CD8-positive, alpha-beta memory T cell (primary cell): Measurements from ENCODE around the gene TUBGCP2. TPM values are rescaled to one million over a fixed set of nuclear protein-coding genes. Genes with fewer than 3 reads are reported as not detected.

Source experiments
- CTCF ChIA-PET: fragments of 350-600 bp; sonication (Branson Sonifier 250); formaldehyde crosslinking; loops from one replicate; lab custom pipeline; 2021; ENCODE audit warnings: antibody characterized with exemption; lab: Charles Lee
- POLR2A ChIA-PET: fragments of 350-600 bp; sonication (Branson Sonifier 250); formaldehyde crosslinking; loops from one replicate; lab custom pipeline; 2021; ENCODE audit warnings: antibody characterized with exemption; lab: Charles Lee
- DNase-seq, 5 donors: peaks; one replicate each; pipeline versions ENCODE4 v3.0.0 to v3.0.0-alpha.2; 2020 to 2022; ENCODE audit warnings: mixed read lengths in 1 of 5
- H3K27ac ChIP-seq: one replicate; pipeline ENCODE4 v1.7.0; 2013; ENCODE audit warnings: low read depth, mild to moderate bottlenecking, low read length, moderate library complexity
- H3K27me3 ChIP-seq: 2 replicates; pipeline ENCODE4 v1.7.0; 2013; ENCODE audit warnings: low read length, mild to moderate bottlenecking; ENCODE audit not compliant: insufficient read depth, poor library complexity, severe bottlenecking
- H3K36me3 ChIP-seq: 2 replicates; pipeline ENCODE4 v1.7.0; 2013; ENCODE audit warnings: mild to moderate bottlenecking, low read length, moderate library complexity; ENCODE audit not compliant: insufficient read depth
- H3K4me1 ChIP-seq: 2 replicates; pipeline ENCODE4 v1.7.0; 2013; ENCODE audit warnings: mild to moderate bottlenecking, low read length, moderate library complexity; ENCODE audit not compliant: insufficient read depth
- H3K4me3 ChIP-seq: 2 replicates; pipeline ENCODE4 v1.7.0; 2013; ENCODE audit warnings: mild to moderate bottlenecking, low read length
- H3K9me3 ChIP-seq: 2 replicates; pipeline ENCODE4 v1.7.0; 2013; ENCODE audit warnings: mild to moderate bottlenecking, low read length
- H3K27ac Mint-ChIP-seq, 8 donors: one replicate each; pipeline ENCODE4 v1.8.0; 2020 to 2021; ENCODE audit warnings: mixed read lengths in 8 of 8, mild to moderate bottlenecking in 6 of 8, inconsistent platforms in 3 of 8, moderate library complexity in 3 of 8
- H3K27me3 Mint-ChIP-seq, 2 donors: one replicate each; pipeline ENCODE4 v1.8.0; 2020 to 2021; ENCODE audit warnings: mixed read lengths in 2 of 2, mild to moderate bottlenecking in 1 of 2, moderate library complexity in 1 of 2
- H3K36me3 Mint-ChIP-seq, 3 donors: one replicate each; pipeline ENCODE4 v1.8.0; 2020 to 2021; ENCODE audit warnings: mixed read lengths in 3 of 3, inconsistent platforms in 1 of 3, mild to moderate bottlenecking in 1 of 3
- H3K4me1 Mint-ChIP-seq, 3 donors: one replicate each; pipeline ENCODE4 v1.8.0; 2020 to 2021; ENCODE audit warnings: mixed read lengths in 3 of 3, inconsistent platforms in 1 of 3, mild to moderate bottlenecking in 1 of 3
- H3K4me3 Mint-ChIP-seq, 7 donors: one replicate each; pipeline ENCODE4 v1.8.0; 2020 to 2021; ENCODE audit warnings: mixed read lengths in 7 of 7, mild to moderate bottlenecking in 6 of 7, moderate library complexity in 4 of 7, inconsistent platforms in 2 of 7
- H3K9me3 Mint-ChIP-seq, 5 donors: one replicate each; pipeline ENCODE4 v1.8.0; 2020 to 2022; ENCODE audit warnings: mixed read lengths in 5 of 5, mild to moderate bottlenecking in 3 of 5, moderate library complexity in 2 of 5, inconsistent platforms in 1 of 5
- polyA plus RNA-seq: library from polyadenylated mRNA; unstranded; fragments of 300-500 nt; fragmentation: Illumina TruSeq; gene quantifications from one replicate; pipeline ENCODE4 v1.2.3, GENCODE V29; 2021
- total RNA-seq, 2 experiments: library from RNA; stranded (reverse); gene quantifications; one replicate each; pipeline ENCODE4 v1.2.3, GENCODE V29; 2021

Gene TUBGCP2
- total and polyA plus RNA-seq, 3 experiments from 2014 or later: 39.9 to 68.1 (median 67.9) TPM

DNA sequence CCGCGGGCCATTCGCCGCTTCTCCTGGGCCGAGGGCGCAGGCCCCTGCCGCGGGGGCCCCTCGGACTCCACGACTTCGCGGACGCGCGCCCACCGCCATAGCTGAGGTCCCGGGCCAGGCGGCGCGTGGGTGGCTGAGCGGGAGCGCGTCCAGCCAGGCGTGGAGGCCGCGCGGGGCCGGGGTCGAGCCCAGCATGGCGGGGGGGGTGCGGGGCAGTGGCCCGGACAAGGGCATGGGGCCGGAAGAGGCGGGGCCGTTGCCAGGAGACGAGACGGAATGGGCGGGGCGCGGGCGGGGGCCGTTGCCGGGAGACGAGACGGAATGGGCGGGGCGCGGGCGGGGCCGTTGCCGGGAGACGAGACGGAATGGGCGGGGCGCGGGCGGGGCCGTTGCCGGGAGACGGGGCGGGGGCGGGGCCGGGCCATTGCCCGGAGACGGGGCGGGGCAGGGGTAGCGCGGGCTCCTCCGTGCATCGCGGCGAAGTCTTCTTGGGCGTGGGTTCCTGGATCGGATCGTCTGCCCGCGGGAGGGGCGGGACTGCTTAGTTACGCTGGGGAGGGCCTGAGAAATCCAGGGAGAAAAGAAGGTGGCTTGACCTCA, 46.8 kb downstream of the TUBGCP2 start:
- peaks cover 0 to 2% of the 10 kb centered on the region in 2 donors for H3K27me3 Mint-ChIP-seq
- Histone ChIP-seq H3K27me3 (no peaks in the 10 kb centered on the region), H3K9me3 (no peaks in the 10 kb centered on the region), H3K4me3 (peak overlapping the region; percentile 45), H3K27ac (peak overlapping the region; percentile 69), H3K4me1 (peaks cover 78% of the 10 kb centered on the region), H3K36me3 (no peaks in the 10 kb centered on the region)
- POLR2A ChIA-PET: interaction anchor here (1.3 to 3.7 kb wide), 2 partner anchors 16 kb away, joined by 7 to 15 read pairs; no protein-coding TSS in a partner anchor
- DNase-seq: peak; percentile 75 to 91 (median 82)
- H3K4me1 Mint-ChIP-seq: peaks cover 57 to 84% (median 76%) of the 10 kb centered on the region in 3 donors
- peak overlapping the region; percentile 73 to 92 (median 79) for H3K4me3 Mint-ChIP-seq
- no peaks in the 10 kb centered on the region for H3K9me3 Mint-ChIP-seq
- peaks cover 0 to 9% (median 0%) of the 10 kb centered on the region in 3 donors for H3K36me3 Mint-ChIP-seq
- CTCF ChIA-PET: interaction anchor here (1.1 to 2.0 kb wide), 5 partner anchors 13 to 68 kb away, joined by 3 to 6 read pairs (median 5); no protein-coding TSS in a partner anchor
- H3K27ac Mint-ChIP-seq: peak overlapping the region; percentile 76 to 99 (median 91)

DNA sequence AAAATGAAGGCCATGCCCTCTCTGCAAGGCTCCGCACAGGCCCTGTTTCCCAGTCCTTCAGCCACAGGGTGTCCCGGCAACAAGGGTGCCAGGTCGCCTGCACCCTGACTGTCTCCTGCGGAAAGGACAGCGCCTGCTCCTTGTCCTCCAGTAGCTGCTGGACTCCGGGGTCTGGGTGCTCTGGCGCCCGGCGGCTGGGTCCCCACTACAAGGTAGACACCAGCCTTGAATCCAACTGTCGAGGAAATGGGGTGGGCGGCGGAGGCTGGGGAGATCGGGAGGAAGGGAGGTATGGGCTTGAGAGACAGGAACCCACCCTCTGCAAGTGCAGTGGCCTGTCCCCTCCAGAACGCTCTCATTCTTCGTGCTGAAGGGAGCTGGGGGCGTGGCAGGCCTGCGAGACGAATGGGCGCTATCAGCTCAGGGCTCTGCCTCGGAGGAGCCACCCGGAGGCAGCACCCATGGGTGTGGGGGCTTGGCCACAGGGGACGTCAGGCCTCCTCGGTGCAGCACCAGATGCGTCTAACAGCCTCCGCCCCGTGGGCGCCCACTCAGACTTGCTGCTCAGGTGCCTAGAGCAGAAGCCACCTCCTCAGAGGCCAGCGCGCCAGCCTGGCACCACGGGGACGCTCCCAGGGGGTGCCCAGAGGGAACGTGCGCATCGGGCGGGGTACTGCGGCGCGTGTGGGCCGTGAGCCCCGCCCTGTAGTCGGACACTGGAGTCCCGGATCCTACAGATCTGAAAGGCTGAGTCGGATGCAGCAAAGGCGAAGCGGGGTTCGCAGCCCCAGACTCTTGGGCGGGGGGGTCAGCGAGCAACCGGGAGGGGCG, 47.6 kb downstream of the TUBGCP2 start:
- H3K27me3 Mint-ChIP-seq: peaks cover 0 to 2% of the 10 kb centered on the region in 2 donors
- POLR2A ChIA-PET: interaction anchor here (0.6 to 3.7 kb wide), 2 partner anchors 15 to 17 kb away, joined by 4 to 15 read pairs; partner anchors contain the start of gene ADAM8
- peak overlapping the region; percentile 88 to 99 (median 96) for H3K27ac Mint-ChIP-seq
- no peaks in the 10 kb centered on the region for H3K27me3 ChIP-seq
- peaks cover 79% of the 10 kb centered on the region for H3K4me1 ChIP-seq
- H3K9me3 Mint-ChIP-seq: no peaks in the 10 kb centered on the region
- CTCF ChIA-PET: interaction anchor here (2.0 kb wide), 1 partner anchor 18 kb away, joined by 6 read pairs; no protein-coding TSS in a partner anchor
- H3K36me3 ChIP-seq: no peaks in the 10 kb centered on the region
- peaks cover 0 to 9% (median 0%) of the 10 kb centered on the region in 3 donors for H3K36me3 Mint-ChIP-seq
- H3K9me3 ChIP-seq: no peaks in the 10 kb centered on the region
- peaks cover 57 to 84% (median 76%) of the 10 kb centered on the region in 3 donors for H3K4me1 Mint-ChIP-seq
- H3K27ac ChIP-seq: peak overlapping the region; percentile 69
- DNase-seq: peak; percentile 62 to 89 (median 76)
- peak overlapping the region; percentile 49 to 92 (median 77) for H3K4me3 Mint-ChIP-seq
- peak overlapping the region; percentile 45 for H3K4me3 ChIP-seq

DNA sequence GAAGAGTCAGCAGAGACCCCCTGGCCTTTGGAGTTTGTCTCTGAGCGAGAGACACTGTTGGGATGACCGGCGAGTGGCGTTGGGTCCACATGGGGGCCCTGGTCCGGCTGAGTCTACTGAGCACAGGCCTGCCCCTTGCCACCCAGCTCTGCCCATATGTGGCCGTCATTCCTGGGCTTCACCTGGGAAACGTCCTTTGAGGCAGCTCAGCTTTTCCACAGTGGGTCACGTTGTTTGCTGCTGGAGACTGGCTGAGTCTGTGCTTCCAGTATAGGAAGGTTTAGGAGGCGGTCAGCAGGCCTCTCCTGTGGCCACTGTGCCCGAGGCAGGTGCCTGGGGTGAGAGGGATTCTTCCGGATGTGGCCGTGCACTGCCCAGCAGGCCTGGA, 49.1 kb downstream of the TUBGCP2 start:
- Histone ChIP-seq H3K36me3 (no peaks in the 10 kb centered on the region), H3K9me3 (no peaks in the 10 kb centered on the region), H3K4me1 (peaks cover 72% of the 10 kb centered on the region), H3K4me3 (no peak overlapping the region), H3K27ac (peak overlapping the region; percentile 27), H3K27me3 (no peaks in the 10 kb centered on the region)
- CTCF ChIA-PET: interaction anchor here (0.9 to 2.7 kb wide), 3 partner anchors 16 to 19 kb away, joined by 3 to 13 read pairs (median 4); no protein-coding TSS in a partner anchor
- H3K36me3 Mint-ChIP-seq: peaks cover 0 to 3% (median 0%) of the 10 kb centered on the region in 3 donors
- peak overlapping the region; percentile 56 to 92 (median 80) for H3K4me3 Mint-ChIP-seq
- peak overlapping the region; percentile 87 to 99 (median 97) for H3K27ac Mint-ChIP-seq
- no peak for DNase-seq
- peaks cover 50 to 70% (median 64%) of the 10 kb centered on the region in 3 donors for H3K4me1 Mint-ChIP-seq
- H3K9me3 Mint-ChIP-seq: no peaks in the 10 kb centered on the region
- POLR2A ChIA-PET: interaction anchor here (2.1 to 3.7 kb wide), 2 partner anchors 15 to 18 kb away, joined by 8 to 15 read pairs; no protein-coding TSS in a partner anchor
- H3K27me3 Mint-ChIP-seq: peaks cover 0 to 2% of the 10 kb centered on the region in 2 donors

DNA sequence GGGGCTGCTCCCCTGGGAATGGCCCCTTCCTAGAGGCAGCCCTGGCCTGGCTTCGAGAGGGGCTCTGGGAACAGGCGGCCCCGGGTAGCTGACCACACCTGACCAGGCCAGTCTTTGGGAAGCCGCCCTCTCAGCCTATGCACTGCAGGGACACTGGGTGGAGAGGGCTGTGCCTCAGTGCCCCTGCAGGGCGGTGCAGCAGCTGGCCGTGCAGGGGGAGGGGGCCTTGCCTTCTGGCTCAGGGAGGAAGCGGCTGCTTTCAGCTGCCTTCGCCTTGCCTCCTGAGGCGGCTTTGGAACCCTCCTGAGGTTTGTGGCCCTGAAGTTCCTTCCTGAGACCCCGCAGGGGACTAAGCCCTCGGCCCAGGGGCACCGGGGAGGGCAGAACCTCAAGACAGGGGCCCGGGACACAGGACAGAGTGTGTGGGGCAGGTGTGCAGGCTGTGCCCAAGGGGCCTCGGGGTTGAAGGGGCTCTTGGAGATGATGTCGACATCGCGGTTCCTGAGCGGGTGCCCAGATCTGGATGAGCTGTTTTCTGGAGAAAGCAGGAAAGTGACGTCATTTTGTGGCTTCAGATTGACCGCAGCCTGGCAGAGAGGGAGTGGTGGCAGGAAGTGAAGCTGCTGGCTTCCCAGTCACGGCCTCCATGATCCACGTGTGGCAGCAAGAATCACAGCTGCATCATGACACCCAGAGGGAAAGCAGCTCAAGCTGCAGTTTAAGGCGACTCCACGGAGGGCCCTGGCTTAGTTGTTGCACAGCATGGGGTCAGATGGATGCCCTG, 49.7 kb downstream of the TUBGCP2 start:
- peaks cover 0 to 3% (median 0%) of the 10 kb centered on the region in 3 donors for H3K36me3 Mint-ChIP-seq
- peak overlapping the region; percentile 87 to 99 (median 97) for H3K27ac Mint-ChIP-seq
- peak overlapping the region; percentile 56 to 92 (median 80) for H3K4me3 Mint-ChIP-seq
- Histone ChIP-seq H3K27me3 (no peaks in the 10 kb centered on the region), H3K4me1 (peaks cover 66% of the 10 kb centered on the region), H3K9me3 (no peaks in the 10 kb centered on the region), H3K4me3 (peak overlapping the region; percentile 26), H3K36me3 (no peaks in the 10 kb centered on the region), H3K27ac (peak overlapping the region; percentile 59)
- H3K4me1 Mint-ChIP-seq: peaks cover 44 to 64% (median 58%) of the 10 kb centered on the region in 3 donors
- peaks cover 0 to 2% of the 10 kb centered on the region in 2 donors for H3K27me3 Mint-ChIP-seq
- no peaks in the 10 kb centered on the region for H3K9me3 Mint-ChIP-seq
- ChIA-PET CTCF (interaction anchor here (0.9 to 2.7 kb wide), 6 partner anchors 12 to 49 kb away, joined by 3 to 13 read pairs (median 6); no protein-coding TSS in a partner anchor), POLR2A (interaction anchor here (2.1 to 3.7 kb wide), 2 partner anchors 16 to 19 kb away, joined by 8 to 15 read pairs; no protein-coding TSS in a partner anchor)
- DNase-seq: peak; percentile 67 to 88 (median 70)

DNA sequence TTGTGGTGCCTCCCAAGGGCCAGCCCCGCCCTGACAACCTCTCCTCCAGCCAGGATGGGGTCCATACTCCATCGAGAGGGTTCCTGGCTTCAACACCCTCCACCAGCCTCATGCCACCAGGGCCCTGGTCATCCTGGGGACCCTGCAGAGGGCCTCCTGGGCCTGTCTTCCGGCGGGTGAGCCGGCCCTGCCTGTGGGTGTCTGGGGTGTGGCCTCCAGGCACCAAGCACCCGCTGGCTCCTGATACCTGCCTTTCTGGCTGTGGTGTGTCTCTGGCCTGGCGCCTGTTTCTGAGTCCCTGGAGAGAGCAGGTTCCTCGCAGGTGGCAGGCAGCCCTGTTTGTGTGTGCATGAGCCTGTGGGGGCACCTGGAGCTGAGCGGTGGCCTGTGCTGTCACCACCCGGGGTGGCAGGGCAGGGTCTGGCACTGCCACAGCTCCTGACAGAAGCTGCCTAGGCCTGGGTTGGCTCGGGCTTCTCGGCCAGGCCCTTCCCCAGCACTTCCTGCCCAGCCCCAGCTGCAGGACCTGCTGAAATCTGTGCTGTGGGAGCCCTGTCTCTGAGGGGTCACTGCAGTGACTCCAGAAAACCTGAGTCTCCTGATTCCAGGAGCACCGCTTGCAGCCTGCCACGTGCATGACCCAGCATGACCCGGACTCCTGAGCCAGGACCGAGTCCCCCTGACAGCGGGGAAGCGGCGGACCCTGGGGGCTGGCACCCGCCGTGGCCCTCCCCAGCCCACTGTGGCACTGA, 50.4 kb downstream of the TUBGCP2 start:
- Mint-ChIP-seq H3K36me3 (peaks cover 0 to 2% (median 0%) of the 10 kb centered on the region in 3 donors), H3K9me3 (no peaks in the 10 kb centered on the region), H3K27me3 (peaks cover 0 to 2% of the 10 kb centered on the region in 2 donors), H3K4me1 (peaks cover 38 to 56% (median 50%) of the 10 kb centered on the region in 3 donors), H3K27ac (peak overlapping the region in 7 of 8 donors; percentile 70 to 97 (median 83)), H3K4me3 (peak overlapping the region in 5 of 7 donors; percentile 33 to 55 (median 53))
- POLR2A ChIA-PET: interaction anchor here (2.1 to 3.7 kb wide), 2 partner anchors 17 to 20 kb away, joined by 8 to 15 read pairs; no protein-coding TSS in a partner anchor
- Histone ChIP-seq H3K4me1 (peaks cover 58% of the 10 kb centered on the region), H3K27me3 (no peaks in the 10 kb centered on the region), H3K4me3 (peak overlapping the region; percentile 26), H3K27ac (peak overlapping the region; percentile 59), H3K36me3 (no peaks in the 10 kb centered on the region), H3K9me3 (no peaks in the 10 kb centered on the region)
- DNase-seq: peak in 2 of 5 donors; percentile 32 to 59
- CTCF ChIA-PET: interaction anchor here (0.9 to 2.7 kb wide), 8 partner anchors 12 to 71 kb away, joined by 3 to 13 read pairs (median 6); partner anchors contain the start of gene ADAM8

DNA sequence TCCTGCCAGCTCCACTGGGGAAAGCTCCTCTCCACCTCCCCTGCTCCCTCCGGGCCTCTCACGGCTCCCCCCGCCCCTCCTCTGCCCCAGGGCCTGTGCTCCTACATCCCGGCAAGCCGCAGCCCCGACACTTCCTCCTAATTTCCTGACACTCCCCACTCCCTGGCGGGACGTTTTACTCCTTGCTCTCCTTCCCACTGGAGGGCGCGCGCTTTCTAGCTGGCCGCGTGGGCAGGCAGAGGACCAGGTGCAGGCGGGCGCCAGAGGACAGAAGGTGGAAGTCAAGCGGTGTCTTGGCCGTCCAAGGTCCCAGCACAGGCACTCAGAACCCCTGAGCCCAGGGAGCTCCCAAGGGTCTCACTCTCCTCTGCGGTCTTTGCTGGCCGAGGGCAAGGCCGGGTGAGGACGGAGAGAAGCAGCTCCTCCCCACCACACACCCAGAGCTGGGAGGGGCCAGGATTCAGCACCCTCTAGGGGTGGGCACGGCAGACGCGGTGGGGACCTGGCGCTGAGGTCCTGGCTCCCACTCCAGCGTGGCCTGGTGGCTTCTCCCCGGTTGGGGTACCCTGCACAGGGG, 51.1 kb downstream of the TUBGCP2 start:
- H3K4me3 ChIP-seq: peak overlapping the region; percentile 15
- H3K4me1 Mint-ChIP-seq: peaks cover 36 to 50% (median 44%) of the 10 kb centered on the region in 3 donors
- DNase-seq: peak in 1 of 5 donors; percentile 28
- H3K27ac Mint-ChIP-seq: peak overlapping the region; percentile 36 to 96 (median 82)
- ChIA-PET CTCF (interaction anchor here (0.7 to 2.7 kb wide), 10 partner anchors 11 to 72 kb away, joined by 3 to 13 read pairs (median 5); partner anchors contain the start of gene ADAM8), POLR2A (interaction anchor here (0.6 to 2.1 kb wide), 3 partner anchors 17 to 96 kb away, joined by 4 to 8 read pairs (median 5); no protein-coding TSS in a partner anchor)
- H3K9me3 ChIP-seq: no peaks in the 10 kb centered on the region
- peak overlapping the region; percentile 9 for H3K27ac ChIP-seq
- H3K4me1 ChIP-seq: peaks cover 52% of the 10 kb centered on the region
- no peaks in the 10 kb centered on the region for H3K27me3 ChIP-seq
- H3K9me3 Mint-ChIP-seq: no peaks in the 10 kb centered on the region
- peak overlapping the region in 6 of 7 donors; percentile 16 to 84 (median 44) for H3K4me3 Mint-ChIP-seq
- no peaks in the 10 kb centered on the region for H3K36me3 ChIP-seq
- H3K36me3 Mint-ChIP-seq: no peaks in the 10 kb centered on the region
- no peaks in the 10 kb centered on the region for H3K27me3 Mint-ChIP-seq
